Measurements from ENCODE around the gene USP24.
"Not testable (repeated sequence)": the region's sequence is repeated elsewhere in the genome, so short reads cannot be mapped to it uniquely, and the experiment has no call there.

Gene USP24

GRCh38 chr1:55215194-55216021 lies at the start of gene USP24:
Gene USP24, minus strand, starts transcription at chr1:55215364. Its CDS starts 251 bp downstream, at chr1:55215113.
- DNase-seq: peak; percentile 68

DNA sequence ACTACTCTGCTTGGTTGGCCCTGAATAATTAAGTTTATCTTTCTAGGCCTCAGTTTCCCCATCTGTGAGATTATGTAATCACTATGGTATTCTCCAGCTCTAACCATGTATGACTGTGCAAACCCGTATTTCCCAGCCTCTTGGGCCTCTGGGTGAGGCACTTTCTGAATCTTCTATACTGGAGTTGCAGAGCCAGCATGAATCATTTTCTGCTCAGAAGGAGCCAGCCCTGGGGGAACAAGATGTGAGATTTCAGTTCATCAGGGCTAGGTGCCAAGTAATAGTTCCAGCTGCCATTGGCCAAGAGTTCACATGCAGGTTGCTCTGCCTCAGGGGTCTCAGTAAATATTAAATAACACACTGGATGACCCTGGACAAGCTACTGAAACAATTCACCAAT lies 47.7 kb upstream of the USP24 start:
- peak; percentile 82 for DNase-seq

- no peak for DNase-seq
Observed at GRCh38 chr1:55259911-55260609, 44.9 kb upstream of the USP24 start.

- DNase-seq: no peak
Observed at GRCh38 chr1:55257958-55258357, 42.8 kb upstream of the USP24 start.

GRCh38 chr1:55255901-55256300 lies 40.7 kb upstream of the USP24 start:
- no peak for DNase-seq

- no peak for DNase-seq
Observed at GRCh38 chr1:55252942-55253589, 37.9 kb upstream of the USP24 start.

- no peak for DNase-seq
Observed at GRCh38 chr1:55250399-55251075, 35.4 kb upstream of the USP24 start.

DNA sequence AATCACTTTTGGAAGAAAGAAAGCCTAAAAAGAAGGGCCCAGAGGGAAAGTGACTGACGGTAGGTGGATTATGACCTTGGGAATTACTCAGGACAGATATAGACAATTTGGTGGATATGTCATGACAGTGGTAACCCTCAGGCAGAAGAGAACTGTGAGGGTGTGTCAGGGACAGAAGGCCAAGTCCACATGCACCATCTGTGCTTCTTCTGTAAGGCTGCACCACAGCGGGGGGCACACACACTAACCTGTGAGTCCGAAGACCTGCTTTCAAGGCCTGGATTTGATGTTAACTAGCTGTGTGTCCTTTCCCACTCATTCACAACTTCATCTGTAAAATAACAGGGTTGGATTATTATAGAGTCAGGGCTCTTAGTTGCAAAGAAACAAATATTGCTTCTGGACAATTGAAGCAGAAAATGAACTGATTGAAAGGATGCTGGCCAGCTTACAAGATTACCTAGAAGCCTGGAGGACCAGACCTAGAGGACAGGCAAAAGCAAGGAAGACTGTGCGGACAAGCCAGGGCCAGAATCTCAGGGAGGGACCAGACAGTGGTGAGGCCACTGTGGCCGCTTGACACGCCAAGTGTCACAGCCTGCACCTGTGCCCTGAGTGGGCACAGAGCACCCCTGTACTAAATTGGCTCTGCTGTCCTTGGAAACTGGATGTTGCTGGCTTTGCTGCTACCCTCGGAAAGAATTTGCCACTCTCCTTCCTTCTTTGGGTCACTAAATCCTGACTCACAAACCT lies 34.7 kb upstream of the USP24 start:
- no peak for DNase-seq

- DNase-seq: no peak
Observed at GRCh38 chr1:55246896-55247295, 31.7 kb upstream of the USP24 start.

DNA sequence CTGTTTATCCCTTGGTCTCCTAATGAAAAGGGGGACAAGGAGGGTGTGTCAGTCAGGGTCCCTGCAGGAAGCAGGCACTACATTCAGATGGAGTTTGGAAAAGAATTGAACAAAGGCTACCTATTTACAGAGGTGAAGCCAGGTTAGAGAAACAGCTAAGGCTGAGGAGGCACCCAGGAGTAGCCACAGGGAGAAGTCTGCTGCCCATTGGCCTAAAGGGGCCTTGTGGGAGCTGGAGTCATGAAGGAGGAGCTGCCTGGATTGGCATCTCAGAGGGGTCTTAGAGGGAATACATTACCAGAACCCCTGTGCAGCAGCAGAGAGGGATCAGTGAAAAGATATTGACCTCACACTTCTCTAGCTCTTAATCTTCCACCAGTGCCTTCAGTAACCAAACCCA lies 31.2 kb upstream of the USP24 start:
- no peak for DNase-seq

GRCh38 chr1:55245781-55246180 lies 30.6 kb upstream of the USP24 start:
- no peak for DNase-seq

GRCh38 chr1:55244476-55245099 lies 29.4 kb upstream of the USP24 start:
- peak; percentile 14 for DNase-seq

GRCh38 chr1:55243655-55244054 lies 28.5 kb upstream of the USP24 start:
- DNase-seq: no peak

DNA sequence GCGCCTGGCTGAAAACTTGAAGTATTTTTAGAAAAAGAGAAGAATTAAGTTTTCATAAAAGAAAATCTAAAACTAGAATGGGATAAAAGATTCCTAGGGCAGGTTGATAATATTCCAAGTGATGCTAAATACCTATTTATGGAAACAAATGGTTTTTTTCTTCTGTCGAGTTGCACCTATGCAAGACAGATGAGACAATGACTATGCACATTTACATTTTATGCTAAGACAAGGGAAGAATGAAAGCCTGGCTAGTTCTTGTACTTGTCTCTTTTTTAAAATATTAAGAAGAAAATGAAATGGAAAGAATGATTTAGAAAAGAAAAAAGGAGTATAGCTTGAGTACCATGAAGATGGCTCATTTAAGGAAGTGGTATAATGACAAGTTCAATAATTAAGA lies 24.4 kb upstream of the USP24 start:
- DNase-seq: no peak

GRCh38 chr1:55235722-55236121 lies 20.6 kb upstream of the USP24 start:
- DNase-seq: peak; percentile 60

GRCh38 chr1:55234016-55234415 lies 18.9 kb upstream of the USP24 start:
- no peak for DNase-seq

GRCh38 chr1:55233145-55233777 lies 18.1 kb upstream of the USP24 start:
- no peak for DNase-seq

DNA sequence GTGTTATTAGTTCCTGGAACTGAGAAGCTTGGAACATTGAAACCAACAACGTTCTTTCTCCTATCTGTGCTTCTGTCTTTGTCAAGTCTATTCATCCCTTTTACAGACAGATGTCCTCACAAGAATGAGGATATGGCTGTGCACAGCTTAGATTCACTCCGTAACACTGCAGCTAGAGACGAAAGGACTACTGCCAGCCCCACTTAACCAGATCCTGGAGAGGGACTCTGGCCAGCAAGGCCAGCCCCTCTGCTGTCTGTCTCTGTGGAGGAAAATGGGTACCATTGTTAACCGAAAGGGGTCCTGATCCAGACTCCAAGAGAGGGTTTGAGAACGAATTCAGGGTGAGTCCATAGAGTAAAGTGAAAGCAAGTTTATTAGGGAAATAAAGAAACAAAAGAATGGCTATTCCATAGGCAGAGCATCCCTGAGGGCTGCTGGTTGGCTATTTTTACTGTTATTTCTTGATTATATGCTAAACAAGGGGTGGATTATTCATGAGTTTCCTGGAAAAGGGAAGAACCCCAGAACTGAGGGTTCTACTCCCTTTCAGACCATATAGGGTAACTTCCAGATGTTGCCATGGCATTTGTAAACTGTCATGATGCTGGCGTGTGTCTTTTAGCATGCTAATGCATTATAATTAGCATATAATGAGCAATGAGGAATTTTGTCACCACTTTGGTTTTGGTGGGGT lies 17.4 kb upstream of the USP24 start:
- no peak for DNase-seq

DNA sequence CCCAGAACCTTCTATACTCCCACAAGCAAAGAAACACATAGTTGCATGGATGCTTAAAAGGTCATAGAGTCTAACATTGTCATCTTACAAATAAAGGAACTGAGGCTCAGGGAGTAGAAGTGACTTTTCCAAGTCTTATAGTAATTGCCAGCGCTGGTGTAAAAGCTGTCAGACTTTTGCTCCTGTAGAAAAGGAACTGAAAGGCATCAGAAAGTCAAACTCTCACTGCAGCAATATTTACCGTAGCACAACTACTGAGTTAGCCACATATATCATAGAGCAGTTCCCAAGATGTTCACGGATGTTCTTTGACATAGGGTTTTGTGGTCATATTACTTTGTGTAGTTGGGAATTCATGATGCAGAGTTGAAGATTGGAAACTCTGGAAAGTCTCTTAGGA lies 16.6 kb upstream of the USP24 start:
- DNase-seq: no peak

- no peak for DNase-seq
Observed at GRCh38 chr1:55230659-55231058, 15.5 kb upstream of the USP24 start.

GRCh38 chr1:55229726-55230125 lies 14.6 kb upstream of the USP24 start:
- DNase-seq: not testable (repeated sequence)

All from NCI-H226 (cell line).